GM12878 (cell line): Measurements from ENCODE around the gene PRCC. TPM values are rescaled to one million over a fixed set of nuclear protein-coding genes. Genes with fewer than 3 reads are reported as not detected.

Source experiments
- ATAC-seq: fragments of 200-7000 bp; cut with Tn5 transposase; 3 replicates; pipeline ENCODE4 v1.9.1; 2020; ENCODE audit warnings: mild to moderate bottlenecking, moderate library complexity
- BruUV-seq: library from RNA; stranded (reverse); fragments of 400-500 nt; replicated peaks from 2 replicates; lab custom pipeline; 2021; lab: Mats Ljungman, UMichigan
- CTCF ChIA-PET: fragments of 300-600 bp; sonication (Branson Sonifier 250); formaldehyde crosslinking; extraction: SDS; loops from one replicate; lab custom pipeline; 2021; ENCODE audit warnings: inconsistent platforms; lab: Yijun Ruan, JAX
- POLR2A ChIA-PET: fragments of 350-600 bp; formaldehyde crosslinking; extraction: SDS; loops from one replicate; lab custom pipeline; 2021; ENCODE audit warnings: inconsistent platforms; lab: Charles Lee
- RAD21 ChIA-PET: fragments of 300-600 bp; sonication (Branson Sonifier 250); formaldehyde crosslinking; loops from one replicate; lab custom pipeline; 2023; ENCODE audit warnings: antibody characterized with exemption; ENCODE audit not compliant: unreplicated experiment; lab: Charles Lee
- SMC1A ChIA-PET: fragments of 300-600 bp; sonication (Branson Sonifier 250); formaldehyde crosslinking; loops from one replicate; lab custom pipeline; 2023; ENCODE audit not compliant: unreplicated experiment, uncharacterized antibody; lab: Charles Lee
- DNase-seq: peaks from one replicate; pipeline ENCODE4 v3.0.0-alpha.2; 2011; ENCODE audit warnings: low read depth, low spot score
- FAIRE-seq: peaks from 3 replicates; lab custom pipeline; 2011; peaks lifted over from hg19 to GRCh38; lab: Jason Lieb, UNC
- H2AFZ ChIP-seq: 2 replicates; pipeline ENCODE4 v1.6.0; 2011; ENCODE audit warnings: low read depth, low read length, control low read depth; ENCODE audit not compliant: control insufficient read depth
- H3K27ac ChIP-seq: 2 replicates; pipeline ENCODE4 v1.5.1; 2011; ENCODE audit warnings: control low read depth; ENCODE audit not compliant: control insufficient read depth, insufficient read depth
- H3K27me3 ChIP-seq, 2 experiments: replicated peaks in 1 of 2; 2 replicates each; pipeline versions ENCODE4 v1.6.0 to v1.6.1; 2011; ENCODE audit warnings: low read length in 1 of 2; ENCODE audit not compliant: control insufficient read depth in 2 of 2, insufficient read depth in 2 of 2
- H3K36me3 ChIP-seq, 2 experiments: 2 replicates each; pipeline ENCODE4 v1.5.1; 2011; ENCODE audit warnings: low read length in 1 of 2; ENCODE audit not compliant: control insufficient read depth in 2 of 2, insufficient read depth in 2 of 2
- H3K4me1 ChIP-seq: 2 replicates; pipeline ENCODE4 v1.6.1; 2011; ENCODE audit warnings: mild to moderate bottlenecking, low read length, moderate library complexity, mixed read lengths; ENCODE audit not compliant: control insufficient read depth, insufficient read depth
- H3K4me2 ChIP-seq: 2 replicates; pipeline ENCODE4 v1.6.0; 2011; ENCODE audit warnings: control low read depth; ENCODE audit not compliant: control insufficient read depth, insufficient read depth
- H3K4me3 ChIP-seq: fragments of 200-600 bp; sonication (generic); 2 replicates; pipeline ENCODE4 v1.5.1; 2016
- H3K79me2 ChIP-seq: 2 replicates; pipeline ENCODE4 v1.6.0; 2011; ENCODE audit warnings: low read length; ENCODE audit not compliant: control insufficient read depth, insufficient read depth
- H3K9ac ChIP-seq: 2 replicates; pipeline ENCODE4 v1.8.0; 2011; ENCODE audit warnings: low read length, control low read depth, mixed read lengths; ENCODE audit not compliant: control insufficient read depth, insufficient read depth
- H3K9me3 ChIP-seq: replicated peaks from 3 replicates; pipeline ENCODE4 v1.5.1; 2011; ENCODE audit warnings: mild to moderate bottlenecking, low read length; ENCODE audit not compliant: control insufficient read depth, insufficient read depth
- H4K20me1 ChIP-seq: 2 replicates; pipeline ENCODE4 v1.6.0; 2011; ENCODE audit not compliant: control insufficient read depth, insufficient read depth
- CREB1 ChIP-seq: IDR thresholded peaks from 2 replicates; pipeline ENCODE4 v1.6.1; 2012; ENCODE audit warnings: low read depth, mild to moderate bottlenecking, inconsistent platforms
- GABPA ChIP-seq: IDR thresholded peaks from 2 replicates; pipeline ENCODE4 v1.6.1; 2014; ENCODE audit warnings: antibody characterized with exemption, low read depth, mild to moderate bottlenecking, inconsistent platforms
- HDGF ChIP-seq: fragments of 450-650 bp; IDR thresholded peaks from 2 replicates; pipeline ENCODE4 v1.6.1; 2016; ENCODE audit warnings: antibody characterized with exemption
- NR2C1 ChIP-seq: fragments of 450-650 bp; IDR thresholded peaks from 2 replicates; pipeline ENCODE4 v1.6.1; 2017; ENCODE audit warnings: antibody characterized with exemption, mild to moderate bottlenecking, moderate library complexity
- PAX5 ChIP-seq: IDR thresholded peaks from 2 replicates; pipeline ENCODE4 v1.6.1; 2011; ENCODE audit warnings: low read depth, low read length, borderline replicate concordance
- PRDM15 ChIP-seq: fragments of 450-650 bp; formaldehyde crosslinking; IDR thresholded peaks from 2 replicates; pipeline ENCODE4 v1.4.0; 2020; ENCODE audit warnings: mild to moderate bottlenecking, moderate library complexity
- WGBS: methylation state at CpG from one replicate; pipeline ENCODE4 v1.1.6; 2016; ENCODE audit warnings: low lambda C conversion rate; ENCODE audit not compliant: insufficient replicate concordance, insufficient coverage; ENCODE audit errors: missing lambda C conversion rate; 5-methylcytosine and 5-hydroxymethylcytosine counted together
- in situ Hi-C: fragments of 300-500 bp; cut with MboI; formaldehyde crosslinking; loops from 9 replicates; pipeline ENCODE4 v1.14.3; 2018; ENCODE audit warnings: mixed read lengths
- intact Hi-C: fragments of 100-400 bp; cut with micrococcal nuclease; formaldehyde crosslinking; loops from one replicate; pipeline ENCODE4 v1.14.2; 2022; ENCODE audit not compliant: unreplicated experiment
- polyA plus RNA-seq, 11 experiments: library from polyadenylated mRNA; depleted of rRNA in 4 of 11; unstranded in 6 of 11; stranded (reverse) in 5 of 11; fragments of >200 nt; fragmentation: Nextera tagmentation in 4 of 11; fragmentation: Illumina TruSeq in 1 of 11; extraction: Ambion mirVana in 4 of 11; extraction: Trizol in 1 of 11; gene quantifications; 1 replicate in 1 of 11; 2 replicates in 10 of 11; pipeline versions ENCODE4 v1.2.1 to v1.2.3, GENCODE V29; 2011 to 2016; ENCODE audit warnings: inconsistent platforms in 2 of 11, missing spikeins in 2 of 11, low read depth in 1 of 11
- total RNA-seq, 4 experiments: library from RNA; depleted of rRNA in 3 of 4; stranded (reverse); fragments of >200 nt in 3 of 4; fragmentation: Illumina TruSeq in 1 of 4; extraction: Trizol in 1 of 4; gene quantifications; 2 replicates each; pipeline versions ENCODE4 v1.2.1 to v1.2.3, GENCODE V29; 2013 to 2021

The PRCC gene
- total and polyA plus RNA-seq, 10 of the 15 experiments (the other 5 are each of a cell fraction or from before 2014, with no cell fraction given), result 23.8 to 132 (median 63.1) TPM

GRCh38 chr1:156823210-156823790, 56.0 kb downstream of the PRCC start:
- FAIRE-seq, result no peak

More at GRCh38 chr1:156823210-156823790, 56.0 kb downstream of the PRCC start:
- ATAC-seq (no peak), DNase-seq (no peak)
- BruUV-seq, result no TSS peak
- TF ChIP-seq HDGF (no peak), PAX5 (no peak), GABPA (no peak), CREB1 (no peak), NR2C1 (no peak), PRDM15 (CRISPR knock-in tag) (no peak)
- no peak overlapping the region for H3K27ac ChIP-seq
- ChIA-PET POLR2A (interaction anchor here (0.5 kb wide), 1 partner anchor 67 kb away, joined by 6 read pairs; no protein-coding TSS in a partner anchor), SMC1A (no interaction called here), CTCF (interaction anchor here (1.4 to 3.6 kb wide), 2 partner anchors 12 to 37 kb away, joined by 3 to 14 read pairs; partner anchors contain the start of gene NTRK1), RAD21 (no interaction called here)
- no peaks in the 10 kb centered on the region for H3K79me2 ChIP-seq
- no peaks in the 10 kb centered on the region for H3K27me3 ChIP-seq
- H3K4me1 ChIP-seq, result no peaks in the 10 kb centered on the region
- H3K36me3 ChIP-seq, result no peaks in the 10 kb centered on the region
- no peaks in the 10 kb centered on the region for H4K20me1 ChIP-seq
- no peak overlapping the region for H3K4me3 ChIP-seq
- in situ Hi-C loops (no loop called here), intact Hi-C loops (no loop called here)
- WGBS, result 60% methylated on average over 5 of the region's 5 CpGs
- H3K9ac ChIP-seq, result no peak overlapping the region
- no peaks in the 10 kb centered on the region for H3K9me3 ChIP-seq
- no peak overlapping the region for H2AFZ ChIP-seq
- no peak overlapping the region for H3K4me2 ChIP-seq
